Measurements from ENCODE around the gene STXBP6. TPM values are rescaled to one million over a fixed set of nuclear protein-coding genes. Genes with fewer than 3 reads are reported as not detected.

Gene STXBP6
- total and polyA plus RNA-seq, 2 experiments from 2014 or later, result 19.7 to 29.0 TPM

GRCh38 chr14:24972844-24973243, 77.1 kb downstream of the STXBP6 start:
- H3K79me2 ChIP-seq (replicated peaks; ENCODE audit: insufficient read depth), result no peaks in the 10 kb centered on the region
- H3K4me2 ChIP-seq, result no peak overlapping the region
- no peaks in the 10 kb centered on the region for H3K36me3 Mint-ChIP-seq (ENCODE audit: low read depth)
- no peaks in the 10 kb centered on the region for H3K4me1 ChIP-seq (ENCODE audit: insufficient read depth)
- no peak overlapping the region for H3K27ac Mint-ChIP-seq
- peaks cover under 1% of the 10 kb centered on the region for H3K27me3 Mint-ChIP-seq (ENCODE audit: insufficient read depth, low read depth, poor library complexity)
- H3K27ac ChIP-seq (ENCODE audit: low read depth), result no peak overlapping the region
- H3K9me2 ChIP-seq (ENCODE audit: insufficient read depth), result no peaks in the 10 kb centered on the region
- ATAC-seq (no peak), DNase-seq (ENCODE audit: low spot score) (no peak)
- no peaks in the 10 kb centered on the region for H3F3A ChIP-seq (replicated peaks; ENCODE audit: low read depth)
- H3K4me1 Mint-ChIP-seq, result no peaks in the 10 kb centered on the region
- H3K36me3 ChIP-seq (ENCODE audit: insufficient read depth), result no peaks in the 10 kb centered on the region
- no peaks in the 10 kb centered on the region for H3K27me3 ChIP-seq (ENCODE audit: insufficient read depth)
- no peak overlapping the region for H2AFZ ChIP-seq
- no peaks in the 10 kb centered on the region for H4K20me1 ChIP-seq (replicated peaks; ENCODE audit: insufficient read depth)
- no peak overlapping the region for H3K4me3 ChIP-seq
- TF ChIP-seq ZNF462 (CRISPR knock-in tag; IDR thresholded peaks at IDR 0.05) (no peak), POLR2AphosphoS5 (IDR thresholded peaks at IDR 0.05; ENCODE audit: low read depth) (no peak), STAT1 (IDR thresholded peaks at IDR 0.05; ENCODE audit: unreplicated experiment) (no peak), NANOG (IDR thresholded peaks at IDR 0.05; ENCODE audit: borderline replicate concordance) (no peak), ZNF331 (CRISPR knock-in tag; IDR thresholded peaks at IDR 0.05; ENCODE audit: low read depth) (no peak), EZH2phosphoT487 (IDR thresholded peaks at IDR 0.05; ENCODE audit: unreplicated experiment) (no peak), EZH2 (IDR thresholded peaks at IDR 0.05; ENCODE audit: low read depth, unreplicated experiment) (no peak), JUNB (IDR thresholded peaks at IDR 0.05; ENCODE audit: unreplicated experiment) (no peak), CREB1 (CRISPR knock-in tag; IDR thresholded peaks at IDR 0.05; ENCODE audit: low read depth) (no peak)
- no peaks in the 10 kb centered on the region for H3K9me3 Mint-ChIP-seq
- H3K4me3 Mint-ChIP-seq, result no peak overlapping the region

Measured in GM23338 (cell line).